ENCODE measurements around the gene VPS11. TPM values are rescaled to one million over a fixed set of nuclear protein-coding genes. Genes with fewer than 3 reads are reported as not detected.

VPS11 gene
- total RNA-seq, 1 experiment from 2014 or later: 43.2 TPM

- Histone ChIP-seq H3K27me3 (replicated peaks; ENCODE audit: control insufficient read depth, insufficient read depth, low read length) (no peaks in the 10 kb centered on the region), H3K36me3 (ENCODE audit: control insufficient read depth, insufficient read depth, low read length) (no peaks in the 10 kb centered on the region), H3K4me1 (peaks cover 33% of the 10 kb centered on the region), H3K9me3 (no peaks in the 10 kb centered on the region), H3K4me3 (ENCODE audit: low read depth, low read length) (no peak overlapping the region)
- Mint-ChIP-seq H3K27me3 (ENCODE audit: insufficient read depth, unreplicated experiment) (no peaks in the 10 kb centered on the region), H3K4me1 (ENCODE audit: low read depth, unreplicated experiment) (peaks cover 36% of the 10 kb centered on the region), H3K4me3 (ENCODE audit: unreplicated experiment) (peak overlapping the region; percentile 19), H3K27ac (ENCODE audit: unreplicated experiment) (peak overlapping the region; percentile 98), H3K9me3 (ENCODE audit: unreplicated experiment) (no peaks in the 10 kb centered on the region), H3K36me3 (ENCODE audit: insufficient read depth, unreplicated experiment) (peaks cover 58% of the 10 kb centered on the region)
- TF ChIP-seq, protein P1, sequence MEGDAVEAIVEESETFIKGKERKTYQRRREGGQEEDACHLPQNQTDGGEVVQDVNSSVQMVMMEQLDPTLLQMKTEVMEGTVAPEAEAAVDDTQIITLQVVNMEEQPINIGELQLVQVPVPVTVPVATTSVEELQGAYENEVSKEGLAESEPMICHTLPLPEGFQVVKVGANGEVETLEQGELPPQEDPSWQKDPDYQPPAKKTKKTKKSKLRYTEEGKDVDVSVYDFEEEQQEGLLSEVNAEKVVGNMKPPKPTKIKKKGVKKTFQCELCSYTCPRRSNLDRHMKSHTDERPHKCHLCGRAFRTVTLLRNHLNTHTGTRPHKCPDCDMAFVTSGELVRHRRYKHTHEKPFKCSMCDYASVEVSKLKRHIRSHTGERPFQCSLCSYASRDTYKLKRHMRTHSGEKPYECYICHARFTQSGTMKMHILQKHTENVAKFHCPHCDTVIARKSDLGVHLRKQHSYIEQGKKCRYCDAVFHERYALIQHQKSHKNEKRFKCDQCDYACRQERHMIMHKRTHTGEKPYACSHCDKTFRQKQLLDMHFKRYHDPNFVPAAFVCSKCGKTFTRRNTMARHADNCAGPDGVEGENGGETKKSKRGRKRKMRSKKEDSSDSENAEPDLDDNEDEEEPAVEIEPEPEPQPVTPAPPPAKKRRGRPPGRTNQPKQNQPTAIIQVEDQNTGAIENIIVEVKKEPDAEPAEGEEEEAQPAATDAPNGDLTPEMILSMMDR (IDR thresholded peaks at IDR 0.05; ENCODE audit: insufficient read depth in 1 of 2, low read depth in 1 of 2, low read length in 1 of 2, severe bottlenecking in 1 of 2, unreplicated experiment in 1 of 2): no peak
- ChIA-PET POLR2A (interaction anchor here (1.0 kb wide), 1 partner anchor 19 kb away, joined by 5 read pairs; the partner anchor contains the start of gene HMBS), CTCF (no interaction called here)
- intact Hi-C loops (cut with micrococcal nuclease; ENCODE audit: unreplicated experiment): no loop called here
- DNase-seq: no peak
- BruUV-seq (replicated peaks): no TSS peak
Measured at GRCh38 chr11:119103793-119104192, 36.2 kb downstream of the VPS11 start.

DNA sequence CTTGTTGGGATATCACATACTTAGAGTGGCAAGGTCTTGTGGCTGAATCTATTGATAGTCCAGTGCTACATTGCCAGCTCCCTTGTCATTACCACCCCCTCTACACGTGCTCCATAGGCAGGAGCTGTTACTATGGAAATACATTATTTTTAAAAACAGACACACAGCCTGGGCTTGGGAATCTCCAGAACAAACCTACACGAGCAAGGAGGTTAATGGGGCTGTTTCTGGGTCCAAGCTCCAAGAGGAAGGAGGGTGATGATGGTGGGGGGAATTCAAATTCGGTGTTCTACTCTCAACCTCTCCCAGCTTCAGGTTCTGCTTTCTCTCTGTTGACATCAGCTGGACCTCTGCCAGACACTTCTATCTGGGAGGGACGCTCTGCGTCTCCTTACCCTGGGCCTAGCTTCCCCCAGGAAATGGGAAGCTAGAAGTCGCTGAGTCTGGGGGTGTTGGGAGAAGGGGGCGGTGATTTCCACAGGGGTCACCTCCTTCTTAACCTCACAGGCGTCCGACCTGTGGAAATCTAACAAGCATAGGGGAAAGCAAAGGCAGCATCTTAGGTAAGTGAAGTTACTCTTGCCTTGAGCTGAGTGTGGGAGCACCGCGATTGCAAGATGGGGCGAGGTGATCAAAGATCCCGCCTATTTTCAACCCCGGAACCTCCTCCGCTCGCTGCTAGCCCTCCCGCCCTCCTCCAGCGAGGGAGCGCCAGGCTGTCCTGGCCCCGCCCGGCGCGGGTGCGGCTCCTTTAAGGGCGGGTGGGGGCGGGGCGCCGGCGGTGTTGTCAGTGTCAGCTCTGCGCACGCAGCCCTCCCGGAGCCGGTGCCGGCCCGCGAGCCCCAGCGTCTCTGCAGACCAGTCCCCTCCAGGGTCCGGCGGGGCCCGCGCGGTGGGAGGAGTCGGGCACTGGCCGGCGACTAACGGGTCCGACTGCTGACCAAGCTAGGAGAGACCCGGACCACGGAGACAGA is 39.2 kb downstream of the VPS11 start, which contains the start of gene C2CD2L:
TSS of gene C2CD2L (plus strand) at position 781 of the 974 bp plus-strand sequence. CDS start 398 bp downstream, outside the sequence.
- no peaks in the 10 kb centered on the region for H3K27me3 ChIP-seq (replicated peaks; ENCODE audit: control insufficient read depth, insufficient read depth, low read length)
- 0 out of 2 replicates have a peak, but pooled peaks cover under 1% of the 10 kb centered on the region for H3K36me3 ChIP-seq (ENCODE audit: control insufficient read depth, insufficient read depth, low read length)
- Mint-ChIP-seq H3K4me1 (ENCODE audit: low read depth, unreplicated experiment) (peaks cover 25% of the 10 kb centered on the region), H3K27ac (ENCODE audit: unreplicated experiment) (peak within 1 kb of the TSS; percentile 79), H3K27me3 (ENCODE audit: insufficient read depth, unreplicated experiment) (no peaks in the 10 kb centered on the region), H3K4me3 (ENCODE audit: unreplicated experiment) (peak within 1 kb of the TSS; percentile 79), H3K9me3 (ENCODE audit: unreplicated experiment) (no peaks in the 10 kb centered on the region), H3K36me3 (ENCODE audit: insufficient read depth, unreplicated experiment) (peaks cover 42% of the 10 kb centered on the region)
- ChIA-PET POLR2A (interaction anchor here (0.6 to 1.9 kb wide), 9 partner anchors 12 to 210 kb away, joined by 3 to 29 read pairs (median 8); partner anchors contain the start of genes CBL, HINFP, HMBS and MCAM), CTCF (interaction anchor here (0.6 to 1.8 kb wide), 10 partner anchors 11 to 99 kb away, joined by 3 to 10 read pairs (median 3); partner anchors contain the start of genes CBL, HINFP, HMBS and VPS11)
- TF ChIP-seq, protein P1 (IDR thresholded peaks at IDR 0.05; ENCODE audit: insufficient read depth in 1 of 2, low read depth in 1 of 2, low read length in 1 of 2, severe bottlenecking in 1 of 2, unreplicated experiment in 1 of 2): no peak
- H3K4me1 ChIP-seq: peaks cover 29% of the 10 kb centered on the region
- H3K4me3 ChIP-seq (ENCODE audit: low read depth, low read length): peak within 1 kb of the TSS; percentile 85
- peak; percentile 95 for DNase-seq
- no peaks in the 10 kb centered on the region for H3K9me3 ChIP-seq
- BruUV-seq (replicated peaks): TSS peak; percentile 62
- intact Hi-C loops (cut with micrococcal nuclease; ENCODE audit: unreplicated experiment): loop anchor here (1.0 to 2.0 kb wide), 3 partner anchors 14 to 90 kb away; partner anchors contain the start of genes HINFP and HMBS
